Measurements from ENCODE around the gene TYR.
"Not testable (repeated sequence)": the region's sequence is repeated elsewhere in the genome, so short reads cannot be mapped to it uniquely, and the experiment has no call there.

The TYR gene

GRCh38 chr11:89177691-89178231, at the start of gene TYR:
Gene TYR (plus strand): TSS chr11:89177875. CDS start chr11:89177954, 79 bp downstream.
- DNase-seq, result peak; percentile 61

GRCh38 chr11:89136606-89137005, 41.1 kb upstream of the TYR start:
- DNase-seq, result no peak

- no peak for DNase-seq
These were observed 30.4 kb upstream of the TYR start for GRCh38 chr11:89147229-89147628.

- no peak for DNase-seq
These were observed 17.7 kb upstream of the TYR start for GRCh38 chr11:89159974-89160373.

GRCh38 chr11:89161949-89162348, 15.7 kb upstream of the TYR start:
- DNase-seq, result no peak

GRCh38 chr11:89163686-89164085, 14.0 kb upstream of the TYR start:
- no peak for DNase-seq

GRCh38 chr11:89168396-89168795, 9.3 kb upstream of the TYR start:
- no peak for DNase-seq

- DNase-seq, result peak; percentile 50
These were observed 1.9 kb upstream of the TYR start for GRCh38 chr11:89175796-89176195.

- DNase-seq, result no peak
These were observed 737 bp upstream of the TYR start for GRCh38 chr11:89176938-89177337.

GRCh38 chr11:89181111-89181510, 3.4 kb downstream of the TYR start:
- DNase-seq, result peak; percentile 62

GRCh38 chr11:89182773-89183518, 5.3 kb downstream of the TYR start:
- peak; percentile 51 for DNase-seq

GRCh38 chr11:89184021-89184420, 6.3 kb downstream of the TYR start:
- no peak for DNase-seq

- DNase-seq, result peak; percentile 35
These were observed 12.1 kb downstream of the TYR start for GRCh38 chr11:89189776-89190175.

- DNase-seq, result no peak
These were observed 23.5 kb downstream of the TYR start for GRCh38 chr11:89201138-89201537.

- DNase-seq, result no peak
These were observed 26.1 kb downstream of the TYR start for GRCh38 chr11:89203814-89204213.

GRCh38 chr11:89205378-89205777, 27.7 kb downstream of the TYR start:
- peak; percentile 56 for DNase-seq

GRCh38 chr11:89220684-89221339, 43.1 kb downstream of the TYR start:
- DNase-seq, result no peak

GRCh38 chr11:89235083-89235482, 57.4 kb downstream of the TYR start:
- DNase-seq, result no peak

- DNase-seq, result no peak
These were observed 58.3 kb downstream of the TYR start for GRCh38 chr11:89235976-89236375.

- not testable (repeated sequence) for DNase-seq
These were observed 69.3 kb downstream of the TYR start for GRCh38 chr11:89247007-89247406.

GRCh38 chr11:89249196-89249595, 71.5 kb downstream of the TYR start:
- no peak for DNase-seq

GRCh38 chr11:89261483-89261882, 83.8 kb downstream of the TYR start:
- DNase-seq, result peak; percentile 27

- no peak for DNase-seq
These were observed 90.1 kb downstream of the TYR start for GRCh38 chr11:89267660-89268302.
